OCI-LY1 (cell line): ENCODE data around the gene CAMK2D.

Source experiments
- H2AFZ ChIP-seq: fragments of 200-600 bp; sonication (generic), shearing (Covaris generic); 2 replicates; pipeline ENCODE4 v1.6.0; 2014; ENCODE audit warnings: antibody characterized with exemption, mild to moderate bottlenecking, low read length
- H3F3A ChIP-seq: fragments of 200-600 bp; sonication (generic), shearing (Covaris generic); 2 replicates; pipeline ENCODE4 v1.6.0; 2014; ENCODE audit warnings: mild to moderate bottlenecking, antibody characterized with exemption, low read length, moderate library complexity; ENCODE audit not compliant: insufficient read depth
- H3K27ac ChIP-seq: fragments of 200-600 bp; sonication (generic); 2 replicates; pipeline ENCODE4 v1.5.1; 2014; ENCODE audit warnings: low read length, mixed run types, mild to moderate bottlenecking, low read depth; ENCODE audit not compliant: poor library complexity, severe bottlenecking
- H3K27me3 ChIP-seq: fragments of 200-600 bp; sonication (generic); 2 replicates; pipeline ENCODE4 v1.6.0; 2014; ENCODE audit warnings: antibody characterized with exemption, mild to moderate bottlenecking, low read length, moderate library complexity; ENCODE audit not compliant: insufficient read depth
- H3K36me3 ChIP-seq: fragments of 200-600 bp; sonication (generic); 2 replicates; pipeline ENCODE4 v1.6.1; 2014; ENCODE audit warnings: mild to moderate bottlenecking, antibody characterized with exemption, low read length, moderate library complexity, mixed read lengths; ENCODE audit not compliant: insufficient read depth
- H3K4me1 ChIP-seq: fragments of 200-600 bp; sonication (generic); 2 replicates; pipeline ENCODE4 v1.5.1; 2014; ENCODE audit warnings: mild to moderate bottlenecking, low read length, moderate library complexity; ENCODE audit not compliant: insufficient read depth, severe bottlenecking
- H3K4me2 ChIP-seq: fragments of 200-600 bp; sonication (generic), shearing (Covaris generic); 2 replicates; pipeline ENCODE4 v1.6.1; 2014; ENCODE audit warnings: low read length
- H3K4me3 ChIP-seq: fragments of 200-600 bp; sonication (generic); 2 replicates; pipeline ENCODE4 v1.5.1; 2014; ENCODE audit warnings: low read length, low read depth, mild to moderate bottlenecking, mixed read lengths; ENCODE audit not compliant: poor library complexity, severe bottlenecking
- H3K79me2 ChIP-seq: fragments of 200-600 bp; shearing (Covaris generic); 2 replicates; pipeline ENCODE4 v1.6.1; 2016; ENCODE audit warnings: mixed run types, low read length, mixed read lengths; ENCODE audit not compliant: insufficient read depth
- H3K9ac ChIP-seq: fragments of 200-600 bp; sonication (generic), shearing (Covaris generic); 2 replicates; pipeline ENCODE4 v1.6.1; 2014; ENCODE audit warnings: mild to moderate bottlenecking, low read length, mixed read lengths
- H3K9me2 ChIP-seq: fragments of 200-600 bp; sonication (generic), shearing (Covaris generic); 2 replicates; pipeline ENCODE4 v1.6.1; 2014; ENCODE audit warnings: low read depth, mild to moderate bottlenecking, low read length, mixed read lengths
- H3K9me3 ChIP-seq: fragments of 200-600 bp; shearing (Covaris generic); 2 replicates; pipeline ENCODE4 v1.6.1; 2014; ENCODE audit warnings: low read length, mixed read lengths
- H4K20me1 ChIP-seq: fragments of 200-600 bp; sonication (generic), shearing (Covaris generic); 2 replicates; pipeline ENCODE4 v1.6.0; 2016; ENCODE audit warnings: mild to moderate bottlenecking, low read length; ENCODE audit not compliant: insufficient read depth
- EZH2 ChIP-seq: fragments of 200-600 bp; sonication (generic), shearing (Covaris generic); IDR thresholded peaks from 2 replicates; pipeline ENCODE4 v1.8.0; 2017; ENCODE audit warnings: borderline replicate concordance, mixed run types, mild to moderate bottlenecking, antibody characterized with exemption, low read length, moderate library complexity, mixed read lengths
- TF ChIP-seq, protein P1 (sequence below): fragments of 200-600 bp; sonication (generic), shearing (Covaris generic); IDR thresholded peaks from 2 replicates; pipeline ENCODE4 v1.5.1; 2017; ENCODE audit warnings: mild to moderate bottlenecking, antibody characterized with exemption, low read length, moderate library complexity, mixed read lengths

The CAMK2D gene

GRCh38 chr4:113449410-113449974, 312.0 kb downstream of the CAMK2D start:
- Histone ChIP-seq H3K79me2 (no peaks in the 10 kb centered on the region), H3K27me3 (no peaks in the 10 kb centered on the region), H2AFZ (no peak overlapping the region), H3K27ac (no peak overlapping the region), H3K4me3 (no peak overlapping the region), H3K36me3 (peaks cover 12% of the 10 kb centered on the region), H3K4me1 (peaks cover 8% of the 10 kb centered on the region), H4K20me1 (no peaks in the 10 kb centered on the region), H3K9me2 (no peaks in the 10 kb centered on the region), H3F3A (no peaks in the 10 kb centered on the region), H3K9me3 (no peaks in the 10 kb centered on the region), H3K4me2 (no peak overlapping the region), H3K9ac (no peak overlapping the region)
- TF ChIP-seq, protein P1, sequence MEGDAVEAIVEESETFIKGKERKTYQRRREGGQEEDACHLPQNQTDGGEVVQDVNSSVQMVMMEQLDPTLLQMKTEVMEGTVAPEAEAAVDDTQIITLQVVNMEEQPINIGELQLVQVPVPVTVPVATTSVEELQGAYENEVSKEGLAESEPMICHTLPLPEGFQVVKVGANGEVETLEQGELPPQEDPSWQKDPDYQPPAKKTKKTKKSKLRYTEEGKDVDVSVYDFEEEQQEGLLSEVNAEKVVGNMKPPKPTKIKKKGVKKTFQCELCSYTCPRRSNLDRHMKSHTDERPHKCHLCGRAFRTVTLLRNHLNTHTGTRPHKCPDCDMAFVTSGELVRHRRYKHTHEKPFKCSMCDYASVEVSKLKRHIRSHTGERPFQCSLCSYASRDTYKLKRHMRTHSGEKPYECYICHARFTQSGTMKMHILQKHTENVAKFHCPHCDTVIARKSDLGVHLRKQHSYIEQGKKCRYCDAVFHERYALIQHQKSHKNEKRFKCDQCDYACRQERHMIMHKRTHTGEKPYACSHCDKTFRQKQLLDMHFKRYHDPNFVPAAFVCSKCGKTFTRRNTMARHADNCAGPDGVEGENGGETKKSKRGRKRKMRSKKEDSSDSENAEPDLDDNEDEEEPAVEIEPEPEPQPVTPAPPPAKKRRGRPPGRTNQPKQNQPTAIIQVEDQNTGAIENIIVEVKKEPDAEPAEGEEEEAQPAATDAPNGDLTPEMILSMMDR, result no peak
- no peak for TF ChIP-seq EZH2

DNA sequence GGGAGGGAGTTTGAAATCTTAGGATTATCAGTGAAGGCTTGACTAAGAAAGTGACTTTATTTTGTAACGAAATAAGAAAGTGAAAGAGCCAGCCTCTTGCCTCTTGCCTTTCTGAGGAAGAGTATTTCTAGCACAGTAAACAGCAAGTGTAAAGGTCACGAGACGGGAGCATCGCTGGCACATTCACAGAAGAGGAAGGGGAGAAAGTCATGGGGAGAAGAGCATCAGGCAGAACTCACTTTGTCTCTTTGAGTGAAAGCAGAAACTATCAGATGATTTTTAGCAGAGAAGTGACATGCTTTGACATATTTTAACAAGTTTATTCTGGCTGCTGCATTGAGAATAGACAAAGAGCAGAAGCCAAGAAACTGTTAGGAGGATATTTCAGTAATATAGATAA, 313.8 kb downstream of the CAMK2D start:
- no peaks in the 10 kb centered on the region for H4K20me1 ChIP-seq
- no peaks in the 10 kb centered on the region for H3K27me3 ChIP-seq
- no peak for TF ChIP-seq EZH2
- TF ChIP-seq, protein P1, result no peak
- H3K9me3 ChIP-seq, result no peaks in the 10 kb centered on the region
- no peaks in the 10 kb centered on the region for H3K4me1 ChIP-seq
- H3K4me3 ChIP-seq, result no peak overlapping the region
- no peak overlapping the region for H3K9ac ChIP-seq
- H3K79me2 ChIP-seq, result no peaks in the 10 kb centered on the region
- H3K27ac ChIP-seq, result no peak overlapping the region
- no peaks in the 10 kb centered on the region for H3K36me3 ChIP-seq
- no peak overlapping the region for H3K4me2 ChIP-seq
- H2AFZ ChIP-seq, result no peak overlapping the region
- H3F3A ChIP-seq, result no peaks in the 10 kb centered on the region
- H3K9me2 ChIP-seq, result no peaks in the 10 kb centered on the region

GRCh38 chr4:113447061-113447460, 314.5 kb downstream of the CAMK2D start:
- H3K27ac ChIP-seq, result no peak overlapping the region
- H3F3A ChIP-seq, result no peaks in the 10 kb centered on the region
- H2AFZ ChIP-seq, result no peak overlapping the region
- no peaks in the 10 kb centered on the region for H3K36me3 ChIP-seq
- no peak overlapping the region for H3K9ac ChIP-seq
- no peak overlapping the region for H3K4me3 ChIP-seq
- H4K20me1 ChIP-seq, result no peaks in the 10 kb centered on the region
- no peaks in the 10 kb centered on the region for H3K4me1 ChIP-seq
- no peaks in the 10 kb centered on the region for H3K9me2 ChIP-seq
- no peak overlapping the region for H3K4me2 ChIP-seq
- no peaks in the 10 kb centered on the region for H3K79me2 ChIP-seq
- no peaks in the 10 kb centered on the region for H3K9me3 ChIP-seq
- no peak for TF ChIP-seq EZH2
- TF ChIP-seq, protein P1, result no peak
- no peaks in the 10 kb centered on the region for H3K27me3 ChIP-seq
